ENCODE data around the gene ROR1. TPM values are rescaled to one million over a fixed set of nuclear protein-coding genes. Genes with fewer than 3 reads are reported as not detected.

ROR1 gene
- total and polyA plus RNA-seq, 10 of the 15 experiments (the other 5 are each of a cell fraction or from before 2014, with no cell fraction given) = 0.02 to 0.08 (median 0.05) TPM; not detected in 6

- intact Hi-C loops (cut with micrococcal nuclease; ENCODE audit: unreplicated experiment) (no loop called here), in situ Hi-C loops (cut with MboI) (no loop called here)
- POLR2A ChIA-PET = no interaction called here
- SMC1A ChIA-PET (ENCODE audit: uncharacterized antibody, unreplicated experiment) = no interaction called here
- peaks cover 0 to 3% of the 10 kb centered on the region in 2 experiments; a peak in 2 of 4 replicates for H3K27me3 ChIP-seq (replicated peaks in 1 of 2; ENCODE audit: control insufficient read depth in 2 of 2, insufficient read depth in 2 of 2, low read length in 1 of 2)
- CTCF ChIA-PET = no interaction called here
- H3K9ac ChIP-seq (ENCODE audit: control insufficient read depth, insufficient read depth, low read length) = no peak overlapping the region
- no peak overlapping the region for H2AFZ ChIP-seq (ENCODE audit: control insufficient read depth, low read depth, low read length)
- no peak for DNase-seq (ENCODE audit: low read depth, low spot score)
- 23% methylated on average over 4 of the region's 4 CpGs for WGBS (ENCODE audit: insufficient coverage, insufficient replicate concordance, low lambda C conversion rate, missing lambda C conversion rate)
- H3K36me3 ChIP-seq (ENCODE audit: control insufficient read depth in 2 of 2, insufficient read depth in 2 of 2, low read length in 1 of 2) = no peaks in the 10 kb centered on the region
- no peak for FAIRE-seq
- no peaks in the 10 kb centered on the region for H4K20me1 ChIP-seq (ENCODE audit: control insufficient read depth, insufficient read depth)
- no peak overlapping the region for H3K27ac ChIP-seq (ENCODE audit: control insufficient read depth, insufficient read depth)
- no peaks in the 10 kb centered on the region for H3K9me3 ChIP-seq (replicated peaks; ENCODE audit: control insufficient read depth, insufficient read depth, low read length)
- H3K4me3 ChIP-seq = no peak overlapping the region
- H3K4me1 ChIP-seq (ENCODE audit: control insufficient read depth, insufficient read depth, low read length) = no peaks in the 10 kb centered on the region
- no TSS peak for BruUV-seq (replicated peaks)
- no peak overlapping the region for H3K4me2 ChIP-seq (ENCODE audit: control insufficient read depth, insufficient read depth)
- ATAC-seq = no peak
- TF ChIP-seq RFX5 (IDR thresholded peaks at IDR 0.05; ENCODE audit: low read depth, low read length) (no peak), E2F8 (IDR thresholded peaks at IDR 0.05; ENCODE audit: low read depth, partially characterized antibody) (no peak), PBX3 (IDR thresholded peaks at IDR 0.05; ENCODE audit: insufficient replicate concordance, low read depth, low read length) (no peak), FOXK2 (IDR thresholded peaks at IDR 0.05) (no peak), GABPA (IDR thresholded peaks at IDR 0.05; ENCODE audit: low read depth) (no peak), NR2C1 (IDR thresholded peaks at IDR 0.05) (no peak), CHD4 (IDR thresholded peaks at IDR 0.05) (no peak), ZNF217 (IDR thresholded peaks at IDR 0.05) (no peak), IRF4 (IDR thresholded peaks at IDR 0.05; ENCODE audit: low read depth, low read length) (no peak), HDAC2 (IDR thresholded peaks at IDR 0.05) (no peak), KAT2A (conservative IDR thresholded peaks at IDR 0.05; ENCODE audit: control insufficient read depth, low read depth, low read length) (no peak), SREBF2 (IDR thresholded peaks at IDR 0.05; ENCODE audit: low read length) (no peak), SMAD5 (IDR thresholded peaks at IDR 0.05; ENCODE audit: low read depth) (no peak), YY1 (IDR thresholded peaks at IDR 0.05; ENCODE audit: low read depth, low read length) (no peak), ASH2L (IDR thresholded peaks at IDR 0.05; ENCODE audit: borderline replicate concordance, low read depth) (no peak), ZNF384 (IDR thresholded peaks at IDR 0.05; ENCODE audit: borderline replicate concordance, low read depth, low read length) (no peak), JUND (IDR thresholded peaks at IDR 0.05; ENCODE audit: low read depth, low read length) (no peak), BCL3 (IDR thresholded peaks at IDR 0.05; ENCODE audit: borderline replicate concordance, insufficient read depth, low read depth, low read length, poor library complexity, severe bottlenecking) (no peak), NKRF (conservative IDR thresholded peaks at IDR 0.05) (no peak), RB1 (IDR thresholded peaks at IDR 0.05; ENCODE audit: borderline replicate concordance) (no peak)
- H3K79me2 ChIP-seq (ENCODE audit: control insufficient read depth, insufficient read depth, low read length) = no peaks in the 10 kb centered on the region
- RAD21 ChIA-PET (ENCODE audit: unreplicated experiment) = no interaction called here
Measured at GRCh38 chr1:63792152-63792551, 18.3 kb downstream of the ROR1 start.
